ENCODE data around the gene KCNA5.

KCNA5 gene

GRCh38 chr12:5059358-5059757 lies 15.7 kb downstream of the KCNA5 start:
- no peak overlapping the region for H3K9ac ChIP-seq (ENCODE audit: low read depth, low read length, poor library complexity)
- WGBS, 2 donors (ENCODE audit: extremely low coverage in 2 of 2, insufficient read length in 2 of 2, insufficient replicate concordance in 1 of 2), result no CpG with 5 or more reads among the region's 6 CpGs
- H3K79me1 ChIP-seq (ENCODE audit: low read depth, low read length), result no peaks in the 10 kb centered on the region

GRCh38 chr12:5060958-5061357 lies 17.3 kb downstream of the KCNA5 start:
- Histone ChIP-seq H2BK120ac (ENCODE audit: low read depth, low read length) (peak overlapping the region; percentile 4), H3K27me3 (ENCODE audit: control insufficient read depth in 3 of 3, insufficient read depth in 3 of 3, low read depth in 1 of 3, low read length in 3 of 3) (no peaks in the 10 kb centered on the region), H3K9ac (ENCODE audit: low read depth, low read length, poor library complexity) (no peak overlapping the region), H3K18ac (ENCODE audit: low read length) (peak overlapping the region; percentile 50), H3K4ac (ENCODE audit: low read length) (no peak overlapping the region), H3K36me3 (replicated peaks in 1 of 2; ENCODE audit: control insufficient read depth in 2 of 2, insufficient read depth in 2 of 2, low read length in 2 of 2) (no peaks in the 10 kb centered on the region), H4K8ac (ENCODE audit: low read depth, low read length) (no peak overlapping the region), H3K14ac (ENCODE audit: low read length) (no peak overlapping the region), H3K4me2 (ENCODE audit: insufficient read depth, low read length, poor library complexity, severe bottlenecking) (no peak overlapping the region), H2BK12ac (ENCODE audit: low read length) (no peak overlapping the region), H2BK15ac (ENCODE audit: low read length) (no peak overlapping the region), H2BK5ac (ENCODE audit: low read length) (no peak overlapping the region), H3K4me3 (ENCODE audit: low read length in 2 of 2) (no peak overlapping the region), H4K91ac (ENCODE audit: low read depth, low read length, poor library complexity) (no peak overlapping the region), H3K23ac (ENCODE audit: low read depth, low read length, poor library complexity) (no peak overlapping the region), H2AFZ (ENCODE audit: low read length) (no peak overlapping the region), H3K9me3 (replicated peaks in 1 of 2; ENCODE audit: control insufficient read depth in 2 of 2, insufficient read depth in 1 of 2, low read depth in 1 of 2, low read length in 2 of 2) (no peaks in the 10 kb centered on the region), H2AK5ac (ENCODE audit: low read depth, low read length) (no peak overlapping the region), H3K4me1 (ENCODE audit: control insufficient read depth in 2 of 2, insufficient read depth in 1 of 2, low read depth in 1 of 2, low read length in 2 of 2) (no peaks in the 10 kb centered on the region), H3K79me1 (ENCODE audit: low read depth, low read length) (no peaks in the 10 kb centered on the region), H3K27ac (replicated peaks; ENCODE audit: low read length) (no peak overlapping the region)
- no peak for DNase-seq (ENCODE audit: low spot score)
- WGBS, 2 donors (ENCODE audit: extremely low coverage in 2 of 2, insufficient read length in 2 of 2, insufficient replicate concordance in 1 of 2), result no CpG with 5 or more reads among the region's 3 CpGs

More at GRCh38 chr12:5059358-5059757, 15.7 kb downstream of the KCNA5 start:
- Histone ChIP-seq H2AFZ (ENCODE audit: low read length) (no peak overlapping the region), H2AK5ac (ENCODE audit: low read depth, low read length) (no peak overlapping the region), H3K4me1 (ENCODE audit: control insufficient read depth in 2 of 2, insufficient read depth in 1 of 2, low read depth in 1 of 2, low read length in 2 of 2) (no peaks in the 10 kb centered on the region), H2BK5ac (ENCODE audit: low read length) (no peak overlapping the region), H3K27ac (replicated peaks; ENCODE audit: low read length) (no peak overlapping the region), H3K27me3 (ENCODE audit: control insufficient read depth in 3 of 3, insufficient read depth in 3 of 3, low read depth in 1 of 3, low read length in 3 of 3) (no peaks in the 10 kb centered on the region), H3K4ac (ENCODE audit: low read length) (no peak overlapping the region), H3K4me2 (ENCODE audit: insufficient read depth, low read length, poor library complexity, severe bottlenecking) (no peak overlapping the region), H3K23ac (ENCODE audit: low read depth, low read length, poor library complexity) (no peak overlapping the region), H3K9me3 (replicated peaks in 1 of 2; ENCODE audit: control insufficient read depth in 2 of 2, insufficient read depth in 1 of 2, low read depth in 1 of 2, low read length in 2 of 2) (no peaks in the 10 kb centered on the region), H3K18ac (ENCODE audit: low read length) (no peak overlapping the region), H4K91ac (ENCODE audit: low read depth, low read length, poor library complexity) (no peak overlapping the region), H2BK15ac (ENCODE audit: low read length) (no peak overlapping the region), H2BK12ac (ENCODE audit: low read length) (no peak overlapping the region), H4K8ac (ENCODE audit: low read depth, low read length) (no peak overlapping the region), H3K36me3 (replicated peaks in 1 of 2; ENCODE audit: control insufficient read depth in 2 of 2, insufficient read depth in 2 of 2, low read length in 2 of 2) (no peaks in the 10 kb centered on the region), H2BK120ac (ENCODE audit: low read depth, low read length) (no peak overlapping the region), H3K4me3 (ENCODE audit: low read length in 2 of 2) (no peak overlapping the region), H3K14ac (ENCODE audit: low read length) (no peak overlapping the region)
- DNase-seq (ENCODE audit: low spot score), result no peak

DNA sequence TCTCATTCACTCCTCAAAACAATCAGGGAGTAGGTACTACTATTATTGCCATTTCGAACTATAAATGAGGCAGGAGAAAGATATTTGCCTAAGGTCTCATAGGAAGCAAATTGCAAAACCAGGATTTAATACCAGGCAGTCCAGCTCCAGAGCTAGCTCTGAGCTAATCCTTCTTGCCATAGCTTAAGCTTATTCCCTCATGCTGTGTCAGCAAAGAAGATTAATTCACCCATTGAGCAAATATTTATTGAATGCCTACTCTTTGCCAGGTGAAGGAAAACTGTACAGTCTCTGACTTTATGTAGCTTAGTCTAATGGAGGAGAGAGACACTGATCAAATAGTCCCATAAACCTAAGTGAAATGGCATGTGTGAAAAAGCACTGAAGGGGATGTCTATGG lies 19.5 kb downstream of the KCNA5 start:
- DNase-seq (ENCODE audit: low spot score), result no peak
- Histone ChIP-seq H2AK5ac (ENCODE audit: low read depth, low read length) (no peak overlapping the region), H3K18ac (ENCODE audit: low read length) (no peak overlapping the region), H2BK12ac (ENCODE audit: low read length) (no peak overlapping the region), H3K9me3 (replicated peaks in 1 of 2; ENCODE audit: control insufficient read depth in 2 of 2, insufficient read depth in 1 of 2, low read depth in 1 of 2, low read length in 2 of 2) (no peaks in the 10 kb centered on the region), H3K23ac (ENCODE audit: low read depth, low read length, poor library complexity) (no peak overlapping the region), H3K4ac (ENCODE audit: low read length) (no peak overlapping the region), H2BK15ac (ENCODE audit: low read length) (no peak overlapping the region), H3K36me3 (replicated peaks in 1 of 2; ENCODE audit: control insufficient read depth in 2 of 2, insufficient read depth in 2 of 2, low read length in 2 of 2) (no peaks in the 10 kb centered on the region), H3K4me1 (ENCODE audit: control insufficient read depth in 2 of 2, insufficient read depth in 1 of 2, low read depth in 1 of 2, low read length in 2 of 2) (peaks cover 0 to 2% of the 10 kb centered on the region in 2 donors), H3K27ac (replicated peaks; ENCODE audit: low read length) (no peak overlapping the region), H4K91ac (ENCODE audit: low read depth, low read length, poor library complexity) (no peak overlapping the region), H3K4me2 (ENCODE audit: insufficient read depth, low read length, poor library complexity, severe bottlenecking) (no peak overlapping the region), H3K27me3 (ENCODE audit: control insufficient read depth in 3 of 3, insufficient read depth in 3 of 3, low read depth in 1 of 3, low read length in 3 of 3) (no peaks in the 10 kb centered on the region), H2AFZ (ENCODE audit: low read length) (no peak overlapping the region), H3K14ac (ENCODE audit: low read length) (no peak overlapping the region), H2BK120ac (ENCODE audit: low read depth, low read length) (no peak overlapping the region), H2BK5ac (ENCODE audit: low read length) (no peak overlapping the region), H3K4me3 (ENCODE audit: low read length in 2 of 2) (no peak overlapping the region), H4K8ac (ENCODE audit: low read depth, low read length) (no peak overlapping the region), H3K9ac (ENCODE audit: low read depth, low read length, poor library complexity) (no peak overlapping the region), H3K79me1 (ENCODE audit: low read depth, low read length) (no peaks in the 10 kb centered on the region)
- no CpG with 5 or more reads among the region's 1 CpG for WGBS, 2 donors (ENCODE audit: extremely low coverage in 2 of 2, insufficient read length in 2 of 2, insufficient replicate concordance in 1 of 2)

DNA sequence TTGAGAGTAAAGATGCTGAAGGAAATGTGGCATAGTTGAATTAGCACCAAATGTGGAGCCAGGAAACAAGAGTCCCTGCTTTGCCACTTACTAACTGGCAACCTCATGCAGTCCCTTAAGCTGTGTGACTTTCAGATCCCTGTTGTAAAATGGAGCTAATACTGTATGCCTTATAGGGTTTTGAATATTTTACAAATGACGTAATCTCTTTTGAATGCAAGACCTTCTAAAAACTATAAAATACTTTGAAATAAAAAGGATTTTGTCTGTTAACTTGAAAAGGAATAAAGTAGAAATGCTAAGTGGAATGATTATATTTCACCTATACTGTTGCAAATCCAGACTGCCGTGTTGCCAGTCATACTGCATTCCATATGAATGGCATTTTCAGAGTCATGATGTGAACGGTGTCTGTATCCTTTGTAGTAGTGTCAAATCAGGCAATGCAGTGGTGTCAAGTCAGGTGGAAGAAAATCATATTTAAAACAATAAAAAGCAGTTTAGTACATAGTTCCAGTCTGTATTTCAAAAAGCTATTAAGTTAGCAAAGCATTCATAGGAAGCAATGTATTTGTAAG lies 21.3 kb downstream of the KCNA5 start:
- Histone ChIP-seq H3K9me3 (replicated peaks in 1 of 2; ENCODE audit: control insufficient read depth in 2 of 2, insufficient read depth in 1 of 2, low read depth in 1 of 2, low read length in 2 of 2) (no peaks in the 10 kb centered on the region), H2BK120ac (ENCODE audit: low read depth, low read length) (no peak overlapping the region), H2BK5ac (ENCODE audit: low read length) (no peak overlapping the region), H3K4ac (ENCODE audit: low read length) (no peak overlapping the region), H3K36me3 (replicated peaks in 1 of 2; ENCODE audit: control insufficient read depth in 2 of 2, insufficient read depth in 2 of 2, low read length in 2 of 2) (no peaks in the 10 kb centered on the region), H3K27me3 (ENCODE audit: control insufficient read depth in 3 of 3, insufficient read depth in 3 of 3, low read depth in 1 of 3, low read length in 3 of 3) (no peaks in the 10 kb centered on the region), H2AK5ac (ENCODE audit: low read depth, low read length) (no peak overlapping the region), H3K4me1 (ENCODE audit: control insufficient read depth in 2 of 2, insufficient read depth in 1 of 2, low read depth in 1 of 2, low read length in 2 of 2) (peaks cover 0 to 6% of the 10 kb centered on the region in 2 donors), H2BK15ac (ENCODE audit: low read length) (no peak overlapping the region), H3K23ac (ENCODE audit: low read depth, low read length, poor library complexity) (no peak overlapping the region), H3K27ac (replicated peaks; ENCODE audit: low read length) (no peak overlapping the region), H3K14ac (ENCODE audit: low read length) (no peak overlapping the region), H3K9ac (ENCODE audit: low read depth, low read length, poor library complexity) (no peak overlapping the region), H2AFZ (ENCODE audit: low read length) (no peak overlapping the region), H3K4me2 (ENCODE audit: insufficient read depth, low read length, poor library complexity, severe bottlenecking) (no peak overlapping the region), H4K8ac (ENCODE audit: low read depth, low read length) (no peak overlapping the region), H4K91ac (ENCODE audit: low read depth, low read length, poor library complexity) (no peak overlapping the region), H3K18ac (ENCODE audit: low read length) (no peak overlapping the region), H2BK12ac (ENCODE audit: low read length) (no peak overlapping the region), H3K79me1 (ENCODE audit: low read depth, low read length) (no peaks in the 10 kb centered on the region), H3K4me3 (ENCODE audit: low read length in 2 of 2) (no peak overlapping the region)
- no peak for DNase-seq (ENCODE audit: low spot score)
- WGBS, 2 donors (ENCODE audit: extremely low coverage in 2 of 2, insufficient read length in 2 of 2, insufficient replicate concordance in 1 of 2), result no CpG with 5 or more reads among the region's 3 CpGs
